ELF-1 (cell line): ENCODE results near the gene GRK4.

Source experiments
- DNase-seq: peaks from one replicate; pipeline ENCODE4 v3.0.0-alpha.2; 2016; ENCODE audit warnings: low read depth, low spot score

GRK4 gene

DNA sequence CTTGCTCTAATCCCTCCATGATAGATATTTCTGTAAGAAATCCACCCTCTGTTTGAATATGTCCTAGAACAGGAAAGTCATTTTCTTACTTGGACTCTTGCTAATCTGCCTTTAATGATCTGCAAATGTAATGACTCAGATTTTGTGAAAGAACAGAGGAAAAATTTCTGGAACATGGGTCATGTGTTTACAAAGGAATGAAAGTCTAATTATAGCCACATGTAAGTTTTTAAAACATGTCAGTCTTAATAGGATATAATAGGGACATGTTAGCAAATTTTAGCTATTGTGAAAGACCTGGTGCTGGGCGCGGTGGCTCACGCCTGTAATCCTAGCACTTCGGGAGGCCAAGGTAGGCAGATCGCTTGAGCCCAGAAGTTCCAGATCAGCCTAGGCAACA, 47.6 kb downstream of the GRK4 start:
- DNase-seq = no peak

DNA sequence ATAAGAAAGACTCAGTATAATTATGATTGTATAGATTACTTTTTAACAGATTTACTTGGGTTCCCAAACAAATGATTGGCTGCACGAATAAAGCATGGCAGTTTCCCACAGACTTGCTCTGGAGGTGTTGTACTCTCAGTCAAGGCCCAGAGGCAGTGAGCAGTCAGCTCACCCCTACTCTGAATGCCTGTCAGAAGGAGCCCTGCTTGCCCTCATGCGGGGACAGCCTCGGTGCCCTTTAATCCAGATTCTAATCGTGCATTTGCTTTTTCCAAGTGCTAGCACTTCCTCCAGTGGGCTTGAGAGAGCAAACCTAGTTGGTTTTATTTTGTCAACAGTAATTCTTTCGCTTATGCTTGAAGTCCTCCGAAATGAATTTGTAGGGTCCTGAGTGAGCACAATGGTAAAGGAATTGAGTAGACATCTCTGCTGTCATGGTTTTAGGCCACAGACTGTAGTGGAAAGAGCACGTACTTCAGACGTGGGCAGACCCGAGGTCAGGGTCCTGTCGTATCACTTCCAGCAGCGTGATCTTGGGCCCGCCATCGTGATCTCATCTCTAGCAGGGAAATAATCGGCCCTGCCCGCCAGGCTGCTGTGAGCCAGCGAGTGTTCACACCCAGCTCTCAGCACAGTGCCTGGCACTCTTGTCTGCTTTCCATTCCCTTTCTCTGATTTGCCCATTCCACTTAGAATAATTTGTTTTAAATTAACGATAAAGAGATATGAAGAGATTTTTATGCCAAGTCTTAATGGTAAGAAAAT, 48.3 kb downstream of the GRK4 start:
- no peak for DNase-seq

DNA sequence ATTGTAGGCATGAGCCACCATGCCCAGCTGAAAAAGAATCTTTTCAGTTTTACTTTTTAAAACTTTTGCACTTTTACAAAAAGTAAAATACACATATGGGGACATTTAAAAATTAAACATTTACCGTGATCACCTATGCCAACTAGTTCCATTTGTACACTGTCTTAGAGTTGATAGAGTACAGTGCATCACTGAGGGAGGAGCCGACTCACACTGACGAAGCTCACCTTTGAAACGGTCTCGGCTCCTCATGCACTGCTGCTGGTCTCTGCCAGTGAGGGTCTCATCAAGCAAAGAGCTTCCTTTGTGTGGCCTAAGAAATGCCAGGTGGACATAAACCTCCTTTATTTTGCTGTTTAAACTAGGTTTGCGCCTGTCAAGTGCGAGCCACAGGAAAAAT, 50.0 kb downstream of the GRK4 start:
- no peak for DNase-seq

DNA sequence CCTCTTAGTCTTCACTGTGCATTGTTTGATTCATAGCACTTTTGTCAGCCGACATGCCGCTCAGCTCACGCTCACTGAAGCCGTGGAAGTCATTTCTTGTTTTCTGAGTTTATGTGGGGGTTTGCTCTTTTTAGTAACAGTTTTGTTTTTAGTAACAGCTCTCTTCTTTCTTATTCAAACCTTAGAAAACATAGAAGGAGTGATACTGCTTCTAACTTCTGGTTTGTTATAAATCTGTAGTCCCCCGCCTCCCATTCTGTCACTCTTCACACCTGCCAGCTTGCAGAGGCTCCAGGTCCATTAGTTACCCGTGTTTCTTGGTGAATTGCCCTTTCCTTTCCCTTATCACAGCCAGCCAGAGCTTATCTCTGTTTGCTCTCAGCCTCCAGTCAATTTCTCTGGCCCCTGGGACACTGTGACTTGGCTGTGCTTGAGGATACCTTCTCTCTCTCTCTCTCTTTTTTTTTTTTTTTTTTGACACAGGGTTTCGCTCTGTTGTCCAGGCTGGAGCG, 50.5 kb downstream of the GRK4 start:
- peak; percentile 12 for DNase-seq

DNA sequence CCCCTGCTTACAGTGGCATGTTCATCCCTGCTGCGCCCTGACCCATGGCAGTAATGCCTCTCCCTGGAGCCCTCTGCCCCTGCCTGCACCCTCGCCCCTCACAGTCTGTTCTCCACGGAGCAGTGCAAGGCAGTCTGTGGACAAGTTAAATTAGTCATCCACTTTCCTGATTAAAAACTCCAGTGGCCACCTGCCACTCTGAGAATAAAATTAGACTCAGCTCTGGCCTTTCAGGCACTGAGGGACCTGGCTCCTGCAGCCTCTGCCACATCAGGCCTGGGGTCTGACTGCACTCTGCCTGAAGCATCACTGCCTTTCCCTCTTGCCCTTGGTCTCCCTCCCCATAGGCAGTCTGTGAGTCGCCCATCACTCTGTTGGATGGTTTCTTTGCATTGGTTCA, 53.6 kb downstream of the GRK4 start:
- DNase-seq = no peak

DNA sequence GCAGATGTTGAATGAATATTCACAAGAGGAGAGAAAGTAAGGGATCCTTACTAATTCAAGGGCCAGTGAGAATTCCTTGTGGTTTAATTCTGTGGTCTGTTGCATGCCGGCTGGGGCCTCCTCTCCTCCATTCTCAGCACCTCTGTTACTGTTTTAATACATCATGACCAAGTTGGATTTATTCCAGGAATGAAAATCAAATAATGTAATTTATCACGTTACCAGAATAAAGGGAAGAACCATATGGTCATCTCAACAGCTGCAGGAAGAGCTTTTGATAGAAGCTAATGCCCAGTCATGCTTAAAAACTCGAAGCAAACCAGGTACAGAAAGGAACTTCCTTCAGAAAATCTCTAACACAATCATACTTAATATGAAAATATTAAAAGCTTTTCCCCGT, 54.1 kb downstream of the GRK4 start:
- DNase-seq = no peak

DNA sequence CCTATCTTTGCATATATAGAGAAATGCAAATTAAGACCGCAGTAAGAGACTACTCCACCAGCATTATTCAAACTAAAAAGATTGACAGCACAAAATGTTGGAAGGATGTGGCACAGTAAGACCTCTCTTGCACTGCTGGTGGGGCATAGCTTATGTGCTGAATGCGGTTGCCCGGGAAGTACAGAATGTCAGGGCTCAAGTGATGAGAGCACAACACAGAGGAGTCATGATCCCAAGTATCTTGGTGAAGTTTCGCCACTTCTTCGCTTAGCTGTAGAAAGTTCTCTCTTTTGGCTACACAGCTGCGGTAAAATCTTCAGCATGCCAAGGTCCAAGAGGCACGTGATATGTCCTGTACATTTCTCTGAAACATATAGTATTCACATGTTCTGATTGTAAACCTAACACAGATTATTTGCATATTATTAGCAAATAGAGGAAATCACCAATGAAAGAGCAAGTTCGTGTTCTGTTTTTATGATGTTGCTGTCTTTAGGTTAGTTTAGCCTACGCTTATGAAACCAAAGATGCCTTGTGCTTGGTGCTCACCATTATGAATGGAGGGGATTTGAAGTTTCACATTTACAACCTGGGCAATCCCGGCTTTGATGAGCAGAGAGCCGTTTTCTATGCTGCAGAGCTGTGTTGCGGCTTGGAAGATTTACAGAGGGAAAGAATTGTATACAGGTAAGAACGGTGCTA, 55.9 kb downstream of the GRK4 start:
- DNase-seq = no peak

DNA sequence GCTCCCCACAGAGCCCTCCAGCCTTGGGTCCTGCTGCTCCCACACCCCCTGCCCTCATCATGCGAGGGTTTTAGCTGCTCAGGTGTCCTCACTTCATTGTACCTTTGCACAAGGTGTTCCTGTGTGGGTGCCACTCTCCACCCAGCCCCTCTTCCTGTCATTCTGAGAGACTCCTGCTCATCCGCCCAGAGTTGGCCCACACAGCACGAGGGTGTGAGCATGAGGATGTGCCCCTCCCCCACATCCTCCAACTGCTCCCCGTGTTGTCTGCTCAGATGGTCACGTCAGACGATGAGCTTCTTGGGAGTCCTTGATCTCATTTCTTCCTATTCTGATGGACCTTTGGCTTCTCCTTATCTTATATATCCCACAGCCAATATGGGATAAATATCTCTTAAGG, 57.8 kb downstream of the GRK4 start:
- no peak for DNase-seq

DNA sequence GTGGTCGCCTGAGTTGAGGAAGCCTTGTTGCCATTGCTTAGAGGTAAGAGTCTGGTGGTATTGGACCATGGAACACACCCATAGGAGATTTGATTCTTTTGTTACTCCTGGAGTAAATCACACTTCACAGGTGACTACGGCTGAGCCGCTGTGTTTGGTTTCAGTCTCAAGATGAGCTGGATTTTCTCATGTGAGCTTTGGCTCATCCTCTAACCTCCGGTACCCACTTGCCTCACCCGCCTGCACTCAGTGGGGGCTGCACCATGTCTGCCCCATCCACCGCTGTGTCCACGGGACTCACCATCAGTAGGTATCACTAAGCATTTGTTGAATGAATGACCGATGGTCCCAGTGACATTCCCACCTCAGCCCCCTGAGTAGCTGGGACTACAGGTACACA, 58.3 kb downstream of the GRK4 start:
- DNase-seq = no peak

DNA sequence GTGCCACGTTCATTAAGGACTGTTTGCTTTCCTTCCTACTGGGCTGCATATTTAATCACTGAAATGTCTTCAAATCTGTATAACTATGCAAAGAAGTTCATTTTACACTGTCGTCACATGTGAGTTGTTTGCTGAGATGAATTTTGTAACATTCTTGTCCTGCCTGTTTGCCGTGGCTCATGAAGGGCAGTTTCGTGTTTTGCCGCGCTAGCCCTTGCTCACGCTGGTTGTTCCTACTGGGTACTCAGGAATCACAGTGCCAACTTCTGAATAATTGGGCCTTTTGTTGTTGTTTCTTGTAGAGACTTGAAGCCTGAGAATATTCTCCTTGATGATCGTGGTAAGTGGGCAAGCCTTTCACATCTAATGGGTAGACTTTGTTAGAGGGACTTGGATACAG, 58.7 kb downstream of the GRK4 start:
- DNase-seq = no peak

DNA sequence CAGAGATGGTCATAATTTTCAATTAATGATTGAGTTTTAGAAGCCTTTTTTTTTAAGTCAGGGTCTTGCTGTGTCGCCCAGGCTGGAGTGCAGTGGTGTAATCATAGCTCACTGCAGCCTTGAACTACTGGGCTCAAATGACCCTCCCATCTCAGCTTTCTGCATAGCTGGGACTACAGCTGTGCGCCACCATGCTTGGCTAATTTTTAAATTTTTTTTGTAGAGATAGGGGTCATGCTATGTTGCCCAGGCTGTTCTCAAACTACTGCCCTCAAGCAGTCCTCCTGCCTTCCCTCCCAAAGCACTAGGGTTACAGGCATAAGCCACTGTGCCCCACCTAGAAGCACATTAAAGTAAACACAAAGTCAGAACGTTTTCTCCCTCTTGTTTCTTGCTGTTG, 59.3 kb downstream of the GRK4 start:
- DNase-seq = no peak

DNA sequence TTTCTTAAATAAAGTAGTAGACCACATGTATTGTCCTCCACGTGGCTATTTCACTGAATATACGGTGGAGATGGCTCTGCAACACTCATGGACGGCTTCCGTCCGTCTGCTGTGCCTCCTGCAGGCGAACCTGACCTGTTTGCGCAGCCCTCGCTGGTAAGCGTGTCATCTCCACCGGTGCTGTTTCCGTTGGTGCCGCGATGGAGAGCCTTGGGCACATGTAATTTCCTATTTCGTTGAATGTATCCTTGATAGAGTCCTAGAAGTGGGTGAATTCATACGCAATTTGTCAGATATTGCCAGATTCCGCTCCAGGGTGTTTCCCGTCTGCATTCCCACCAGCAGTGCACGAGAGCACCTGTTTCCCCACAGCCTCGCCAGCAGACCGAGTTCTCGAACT, 62.5 kb downstream of the GRK4 start:
- DNase-seq = no peak

DNA sequence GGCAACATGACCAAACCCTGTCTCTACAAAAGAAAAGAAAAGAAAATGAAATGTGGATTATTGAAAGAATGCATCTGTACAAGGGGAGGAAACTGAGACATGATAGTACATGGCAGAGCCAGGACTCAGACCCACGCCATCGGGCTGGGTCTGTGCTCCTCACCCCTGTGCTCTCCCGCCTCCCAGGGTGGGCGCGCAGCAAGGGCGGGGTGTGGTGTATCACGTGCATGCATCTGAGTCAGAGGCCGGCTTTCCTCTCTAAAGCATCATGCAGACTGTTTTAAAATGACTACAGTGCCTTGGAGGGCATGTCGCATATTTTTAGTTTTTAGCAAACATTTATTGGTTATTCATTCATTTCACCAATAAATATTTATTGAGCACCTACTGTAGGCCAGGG, 63.2 kb downstream of the GRK4 start:
- no peak for DNase-seq

DNA sequence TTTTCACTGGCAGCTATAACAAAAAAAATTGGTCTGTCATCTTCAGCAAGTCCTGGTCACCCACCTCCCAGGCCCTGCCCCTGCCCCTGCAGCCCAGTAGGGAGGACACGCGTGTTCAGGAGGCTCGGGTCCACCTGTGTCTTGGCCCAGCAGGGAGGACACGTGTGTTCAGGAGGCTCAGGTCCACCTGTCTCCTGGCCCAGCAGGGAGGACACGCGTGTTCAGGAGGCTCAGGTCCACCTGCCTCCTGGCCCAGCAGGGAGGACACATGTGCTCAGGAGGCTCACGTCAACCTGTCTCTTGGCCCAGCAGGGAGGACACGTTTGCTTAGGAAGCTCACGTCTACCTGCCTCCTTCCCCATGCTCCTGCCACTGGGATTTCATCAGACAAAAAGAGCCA, 66.1 kb downstream of the GRK4 start:
- no peak for DNase-seq

DNA sequence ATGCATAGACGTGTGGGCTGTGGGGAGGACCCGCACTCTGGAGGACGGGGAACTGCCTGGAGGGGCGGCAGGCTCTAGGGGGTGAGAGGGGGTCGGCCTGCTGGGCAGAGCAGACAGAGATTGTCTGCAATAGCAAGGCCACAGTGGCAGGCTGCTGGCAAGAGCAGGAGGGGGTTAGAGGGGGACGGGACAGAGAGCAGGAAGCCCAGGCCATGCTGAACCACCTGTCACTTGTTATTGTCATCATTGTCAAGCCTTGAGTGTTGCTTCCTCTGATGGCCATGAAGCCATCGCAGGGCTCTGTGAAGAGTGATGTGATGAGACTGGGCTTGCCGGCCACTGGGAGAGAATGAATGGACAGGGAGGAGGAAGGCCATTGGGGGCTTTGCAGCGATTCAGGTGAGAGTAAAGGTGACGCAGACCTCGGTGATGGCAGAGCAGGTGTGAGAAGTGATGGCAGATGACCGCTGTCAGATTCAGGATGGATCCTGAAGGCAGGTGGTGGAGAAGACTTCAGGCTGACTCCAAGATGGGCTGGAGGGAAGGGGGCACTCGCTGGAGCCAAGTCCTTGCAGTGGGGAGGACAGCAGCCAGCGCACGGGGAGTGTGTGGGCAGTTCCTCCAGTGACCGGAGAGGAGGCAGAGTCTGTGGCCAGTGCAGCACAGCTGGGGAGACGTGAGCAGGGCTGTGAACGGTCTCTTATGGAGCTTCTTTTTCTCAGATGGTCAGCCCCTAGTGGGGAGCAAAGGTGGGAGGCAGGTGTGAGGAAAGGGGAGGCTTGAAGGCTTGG, 67.4 kb downstream of the GRK4 start:
- DNase-seq = no peak

DNA sequence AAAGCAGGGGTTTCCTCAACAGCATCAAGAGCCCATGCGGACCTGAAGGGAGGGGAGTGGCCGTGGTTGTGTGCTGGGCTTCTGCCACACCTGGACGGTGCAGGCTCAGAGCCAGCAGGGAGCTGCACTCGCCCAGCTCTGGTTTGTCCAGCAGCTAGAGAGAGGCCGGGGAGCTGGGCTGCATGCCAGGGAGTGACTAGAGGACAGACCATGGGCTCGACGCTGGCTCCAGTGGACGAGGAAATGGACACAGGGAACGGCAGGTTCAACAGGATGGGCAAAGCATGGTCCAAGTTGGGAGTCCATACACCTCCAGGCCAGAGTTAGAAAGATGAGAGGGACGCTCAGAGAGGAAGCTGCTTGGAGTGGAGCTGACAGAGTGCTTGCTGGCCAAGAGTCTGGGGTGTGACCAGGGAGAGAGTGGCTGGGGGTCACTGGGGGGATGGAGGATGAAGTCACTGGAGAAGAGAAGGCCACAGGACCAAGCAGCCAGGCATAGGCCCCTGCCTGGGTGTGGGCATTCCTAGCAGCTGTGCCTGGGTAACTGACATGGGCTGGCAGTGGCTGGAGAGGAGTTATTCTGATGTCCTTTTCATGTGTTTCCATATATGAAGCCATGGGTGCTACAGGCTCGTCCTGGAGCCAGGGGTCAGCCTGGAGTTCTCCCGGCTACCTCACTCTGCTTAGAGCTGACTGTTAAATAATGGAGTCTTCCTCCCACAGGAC, 68.1 kb downstream of the GRK4 start:
- no peak for DNase-seq

DNA sequence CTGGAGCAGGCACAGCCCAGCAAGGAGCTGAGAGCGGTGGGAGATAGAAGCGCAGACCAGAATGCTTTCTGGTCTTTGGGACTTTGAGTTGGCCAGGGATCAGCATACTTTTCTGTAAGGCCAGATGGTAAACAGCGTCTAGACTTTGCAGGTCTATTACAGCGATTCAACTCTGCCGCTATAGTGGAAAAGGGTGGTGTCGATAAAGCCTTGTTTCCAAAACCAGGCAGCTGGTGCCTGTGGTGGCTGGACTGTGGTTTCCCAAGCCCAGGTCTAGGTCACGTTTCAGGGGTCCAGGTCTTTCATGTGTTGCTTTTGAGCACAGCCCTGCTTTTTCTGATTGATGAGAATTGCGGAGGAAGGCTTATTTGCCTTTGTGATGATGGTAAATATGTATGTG, 70.9 kb downstream of the GRK4 start:
- DNase-seq = no peak

DNA sequence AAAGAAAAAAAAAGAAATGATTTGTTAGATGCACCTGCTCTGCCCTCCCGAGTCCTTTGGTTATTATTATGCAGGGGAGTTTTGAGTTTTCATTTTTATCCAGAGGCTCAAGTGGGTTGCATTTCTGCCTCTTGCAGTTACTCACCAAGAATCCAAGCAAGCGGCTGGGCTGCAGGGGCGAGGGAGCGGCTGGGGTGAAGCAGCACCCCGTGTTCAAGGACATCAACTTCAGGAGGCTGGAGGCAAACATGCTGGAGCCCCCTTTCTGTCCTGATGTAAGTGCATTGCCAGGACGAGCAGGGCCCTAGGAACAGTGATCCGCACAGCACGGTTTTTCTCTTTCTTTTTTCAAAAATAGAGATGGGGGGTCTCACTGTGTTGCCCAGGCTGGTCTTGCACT, 71.9 kb downstream of the GRK4 start:
- DNase-seq = no peak

DNA sequence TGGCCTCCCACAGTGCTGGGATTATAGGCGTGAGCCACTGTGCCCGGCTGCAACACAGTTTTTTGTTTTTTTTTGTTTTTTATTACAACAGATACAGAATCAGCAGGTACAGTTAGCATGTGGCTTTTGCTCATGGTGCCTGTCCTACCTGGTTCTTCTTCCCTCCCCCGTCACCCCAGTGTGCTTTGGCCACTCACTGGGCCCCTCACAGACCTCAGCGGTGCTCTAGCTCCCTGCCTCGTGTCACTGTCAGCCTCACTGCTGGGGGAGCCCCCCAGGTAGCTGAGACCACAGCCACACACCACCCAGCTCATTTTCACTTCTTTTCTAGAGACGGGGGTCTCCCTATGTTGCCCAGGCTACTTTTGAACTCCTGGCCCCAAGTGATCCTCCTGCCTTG, 72.3 kb downstream of the GRK4 start:
- no peak for DNase-seq

DNA sequence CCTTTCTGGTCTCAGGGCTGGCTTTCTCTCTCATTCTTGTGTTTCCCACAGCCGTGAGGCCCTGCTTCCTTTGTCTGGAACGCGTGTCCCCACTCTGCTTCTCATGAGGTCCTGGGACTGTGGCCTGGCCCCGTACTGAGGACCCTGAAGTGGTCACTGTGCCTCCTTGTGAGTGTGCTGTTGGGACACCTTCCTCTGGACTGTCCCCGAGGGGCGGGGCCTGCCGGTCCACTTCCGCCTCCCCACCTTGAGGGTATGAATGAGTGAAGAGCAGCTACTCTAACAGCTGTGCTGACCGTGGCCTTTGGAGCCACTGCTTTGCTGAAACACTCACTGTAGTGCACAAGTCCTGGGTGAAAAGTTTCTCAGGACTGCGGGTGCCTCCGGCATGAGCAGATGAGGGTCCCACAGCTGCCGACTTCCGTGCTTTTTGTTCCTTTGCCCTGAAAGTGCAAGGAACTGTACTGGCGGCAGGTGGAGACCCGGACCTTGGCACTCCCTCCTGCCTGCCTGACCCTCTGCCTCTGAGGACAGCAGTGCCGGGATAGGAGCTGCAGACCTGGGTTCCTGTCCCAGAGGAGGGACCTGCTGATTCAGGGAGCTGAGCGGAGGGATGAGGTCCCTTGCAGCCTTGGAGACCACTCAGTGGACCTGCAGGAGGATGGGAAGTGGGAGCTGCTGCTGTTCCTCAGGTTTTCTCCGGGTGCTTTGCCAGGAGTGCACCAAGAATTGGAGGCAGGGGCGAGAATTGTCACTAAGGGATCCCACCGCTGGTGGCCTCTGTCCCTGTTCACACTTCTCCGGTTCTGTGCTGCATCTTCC, 73.0 kb downstream of the GRK4 start:
- DNase-seq = no peak

DNA sequence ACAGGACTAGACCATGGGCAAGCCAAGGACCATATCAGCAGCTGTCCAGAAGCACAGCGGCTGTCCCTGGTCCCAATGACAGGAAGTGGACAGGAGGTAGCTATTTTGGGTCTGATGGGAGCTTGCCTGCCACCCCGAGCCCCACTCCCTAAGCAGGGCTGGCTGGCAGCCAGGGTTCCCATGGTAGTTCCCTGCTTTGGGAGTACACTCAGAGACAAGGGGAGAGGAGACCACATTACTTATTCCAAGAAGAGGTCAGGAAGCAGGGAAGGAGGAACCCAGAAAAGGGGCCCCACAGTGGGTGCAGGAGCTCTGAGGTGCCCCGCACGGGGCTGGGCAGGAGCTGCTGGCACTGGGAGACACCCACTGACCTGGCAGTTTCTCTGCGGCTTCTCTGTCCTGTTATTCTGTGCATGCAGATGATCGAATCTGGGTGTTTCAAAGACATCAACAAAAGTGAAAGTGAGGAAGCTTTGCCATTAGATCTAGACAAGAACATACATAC, 74.6 kb downstream of the GRK4 start:
- no peak for DNase-seq
